Breast epithelium (tissue), 3 donors: Measurements from ENCODE around the gene PLEKHA8.

Experiments used
- CTCF ChIP-seq, 3 donors: fragments of 450-650 bp; IDR thresholded peaks; one replicate each; pipeline ENCODE4 v1.5.1; 2016 to 2017; ENCODE audit warnings: antibody characterized with exemption in 3 of 3, mild to moderate bottlenecking in 3 of 3, moderate library complexity in 3 of 3
- POLR2A ChIP-seq: fragments of 450-650 bp; IDR thresholded peaks from one replicate; pipeline ENCODE4 v1.6.1; 2016; ENCODE audit warnings: antibody characterized with exemption, mild to moderate bottlenecking, moderate library complexity
- POLR2AphosphoS5 ChIP-seq, 3 donors: sonication (generic); formaldehyde crosslinking; IDR thresholded peaks; one replicate each; pipeline ENCODE4 v1.6.1; 2017; ENCODE audit warnings: antibody characterized with exemption in 3 of 3

GRCh38 chr7:30136743-30137485 lies 108.7 kb downstream of the PLEKHA8 start:
- TF ChIP-seq CTCF (IDR thresholded peaks at IDR 0.05), result no peak
- no peak for TF ChIP-seq POLR2A
- TF ChIP-seq POLR2AphosphoS5 (IDR thresholded peaks at IDR 0.05), result no peak
